ENCODE measurements around the gene ATXN10. TPM values are rescaled to one million over a fixed set of nuclear protein-coding genes. Genes with fewer than 3 reads are reported as not detected.
"Not testable (repeated sequence)": the region's sequence is repeated elsewhere in the genome, so short reads cannot be mapped to it uniquely, and the experiment has no call there.

Gene ATXN10
- total RNA-seq, 1 donor from 2014 or later = 106 TPM

DNA sequence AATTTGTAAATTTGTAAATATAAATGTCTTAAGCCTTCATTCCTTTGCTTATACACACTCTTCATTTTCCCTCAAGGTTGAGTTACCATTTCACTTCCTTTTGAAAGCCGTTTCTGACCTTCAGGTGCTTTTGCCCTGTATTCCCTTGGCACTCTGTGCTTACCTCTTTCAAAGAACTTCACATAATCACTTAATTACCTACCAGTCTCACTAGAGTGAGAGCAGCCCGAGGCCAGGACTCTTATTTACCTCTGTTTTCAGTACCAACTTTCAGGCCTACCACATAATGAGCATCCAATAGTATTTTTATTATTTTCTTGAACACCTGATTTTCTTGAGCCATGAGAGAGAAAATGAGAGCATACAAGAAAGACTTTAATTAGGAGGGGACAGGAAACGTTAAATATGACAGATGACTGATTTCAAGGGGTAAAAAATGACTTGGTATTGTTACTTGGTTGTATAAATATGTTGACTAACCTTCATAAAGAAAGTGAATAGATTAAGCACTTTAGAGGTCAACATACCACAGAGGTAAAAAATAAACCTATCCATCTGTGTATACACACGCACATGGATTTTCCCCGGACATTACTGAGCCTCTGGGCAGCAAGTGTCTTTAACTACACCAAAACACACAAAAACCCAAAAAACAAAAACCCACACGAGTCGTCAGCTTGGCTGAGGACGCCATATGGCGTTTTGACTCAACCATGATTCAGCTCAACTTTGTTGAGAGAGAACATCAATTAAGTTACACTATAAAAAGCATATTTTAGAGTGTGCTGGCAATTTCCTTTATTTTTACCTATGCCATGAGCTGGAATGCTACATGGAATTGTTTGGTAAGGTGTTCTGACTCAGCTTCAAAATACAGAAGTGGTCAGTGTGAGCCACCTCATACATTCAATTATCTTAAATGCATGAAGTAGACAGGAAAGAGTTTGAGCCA is 7.6 kb downstream of the ATXN10 start:
- no peaks in the 10 kb centered on the region for H3K9me3 ChIP-seq
- TF ChIP-seq, protein P1, sequence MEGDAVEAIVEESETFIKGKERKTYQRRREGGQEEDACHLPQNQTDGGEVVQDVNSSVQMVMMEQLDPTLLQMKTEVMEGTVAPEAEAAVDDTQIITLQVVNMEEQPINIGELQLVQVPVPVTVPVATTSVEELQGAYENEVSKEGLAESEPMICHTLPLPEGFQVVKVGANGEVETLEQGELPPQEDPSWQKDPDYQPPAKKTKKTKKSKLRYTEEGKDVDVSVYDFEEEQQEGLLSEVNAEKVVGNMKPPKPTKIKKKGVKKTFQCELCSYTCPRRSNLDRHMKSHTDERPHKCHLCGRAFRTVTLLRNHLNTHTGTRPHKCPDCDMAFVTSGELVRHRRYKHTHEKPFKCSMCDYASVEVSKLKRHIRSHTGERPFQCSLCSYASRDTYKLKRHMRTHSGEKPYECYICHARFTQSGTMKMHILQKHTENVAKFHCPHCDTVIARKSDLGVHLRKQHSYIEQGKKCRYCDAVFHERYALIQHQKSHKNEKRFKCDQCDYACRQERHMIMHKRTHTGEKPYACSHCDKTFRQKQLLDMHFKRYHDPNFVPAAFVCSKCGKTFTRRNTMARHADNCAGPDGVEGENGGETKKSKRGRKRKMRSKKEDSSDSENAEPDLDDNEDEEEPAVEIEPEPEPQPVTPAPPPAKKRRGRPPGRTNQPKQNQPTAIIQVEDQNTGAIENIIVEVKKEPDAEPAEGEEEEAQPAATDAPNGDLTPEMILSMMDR (IDR thresholded peaks at IDR 0.05) = no peak
- no peaks in the 10 kb centered on the region for H3K27me3 ChIP-seq (ENCODE audit: low read depth)
- H3K36me3 ChIP-seq = no peaks in the 10 kb centered on the region
- no peak overlapping the region for H3K4me3 ChIP-seq
- DNase-seq = no peak
- no peak for ATAC-seq
- H3K4me1 ChIP-seq = peaks cover 46% of the 10 kb centered on the region
- intact Hi-C loops (cut with DNase I) = no loop called here
- H3K27ac ChIP-seq = no peak overlapping the region

DNA sequence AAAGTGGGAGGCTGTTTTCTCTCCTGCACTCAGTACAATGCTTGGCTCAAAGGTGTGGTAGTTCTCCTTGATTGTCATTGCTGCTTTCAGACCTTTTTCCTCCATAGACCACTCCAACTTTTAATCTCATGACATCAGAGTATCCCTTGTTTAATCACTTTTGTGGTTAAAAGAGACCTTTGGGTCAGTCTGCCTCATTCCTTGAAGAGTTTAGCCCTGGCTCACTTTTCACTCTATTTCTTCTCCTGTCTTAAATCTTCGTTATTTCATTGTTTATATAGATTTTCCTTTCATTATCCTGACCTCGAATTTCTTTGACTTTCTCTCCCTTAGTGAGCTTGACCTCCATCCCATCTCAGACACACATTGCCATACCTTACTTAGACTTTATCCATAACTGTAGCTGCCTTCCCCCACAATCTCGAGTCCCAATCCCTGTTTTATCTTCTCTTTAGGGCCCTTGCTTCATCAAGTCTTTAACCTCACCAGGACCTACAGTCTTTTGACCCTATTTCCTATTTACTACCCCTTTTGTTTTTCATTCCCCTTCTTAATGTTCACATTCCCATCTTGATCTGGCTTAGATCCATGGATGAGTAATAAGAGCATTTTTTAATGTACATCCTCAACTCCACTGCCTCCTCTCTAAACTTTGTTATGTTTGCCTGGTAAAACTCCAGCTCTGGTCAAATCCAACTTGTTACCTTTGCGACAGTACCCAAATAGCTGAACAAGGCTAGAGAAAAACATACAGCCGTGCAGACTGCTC is 9.5 kb downstream of the ATXN10 start:
- ATAC-seq = no peak
- TF ChIP-seq, protein P1 (IDR thresholded peaks at IDR 0.05) = no peak
- DNase-seq = no peak
- Histone ChIP-seq H3K36me3 (no peaks in the 10 kb centered on the region), H3K4me1 (peaks cover 45% of the 10 kb centered on the region), H3K27me3 (ENCODE audit: low read depth) (no peaks in the 10 kb centered on the region), H3K27ac (no peak overlapping the region), H3K4me3 (no peak overlapping the region), H3K9me3 (no peaks in the 10 kb centered on the region)
- intact Hi-C loops (cut with DNase I) = no loop called here

DNA sequence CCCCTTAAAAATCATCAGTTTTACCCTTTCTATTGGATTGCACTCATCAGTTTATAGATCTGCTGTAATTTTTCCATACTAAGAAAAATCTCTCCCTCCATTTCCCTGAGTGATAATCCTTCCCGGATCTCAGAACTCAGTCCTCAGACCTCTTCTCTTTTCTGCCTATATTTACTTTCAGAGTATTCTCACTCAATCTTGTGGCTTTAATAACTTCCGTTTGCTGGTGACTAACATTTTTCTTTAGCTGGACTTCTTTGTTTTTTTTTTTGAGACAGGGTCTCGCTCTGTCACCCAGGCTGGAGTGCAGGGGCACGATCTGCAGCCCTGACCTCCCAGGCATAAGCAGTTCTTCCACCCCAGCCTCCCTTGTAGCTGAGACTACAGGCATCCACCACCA is 10.4 kb downstream of the ATXN10 start:
- no peaks in the 10 kb centered on the region for H3K36me3 ChIP-seq
- no peak overlapping the region for H3K4me3 ChIP-seq
- no peaks in the 10 kb centered on the region for H3K9me3 ChIP-seq
- DNase-seq (no peak), ATAC-seq (no peak)
- no peaks in the 10 kb centered on the region for H3K27me3 ChIP-seq (ENCODE audit: low read depth)
- TF ChIP-seq, protein P1 (IDR thresholded peaks at IDR 0.05) = no peak
- H3K4me1 ChIP-seq = peaks cover 55% of the 10 kb centered on the region
- no peak overlapping the region for H3K27ac ChIP-seq
- intact Hi-C loops (cut with DNase I) = no loop called here

DNA sequence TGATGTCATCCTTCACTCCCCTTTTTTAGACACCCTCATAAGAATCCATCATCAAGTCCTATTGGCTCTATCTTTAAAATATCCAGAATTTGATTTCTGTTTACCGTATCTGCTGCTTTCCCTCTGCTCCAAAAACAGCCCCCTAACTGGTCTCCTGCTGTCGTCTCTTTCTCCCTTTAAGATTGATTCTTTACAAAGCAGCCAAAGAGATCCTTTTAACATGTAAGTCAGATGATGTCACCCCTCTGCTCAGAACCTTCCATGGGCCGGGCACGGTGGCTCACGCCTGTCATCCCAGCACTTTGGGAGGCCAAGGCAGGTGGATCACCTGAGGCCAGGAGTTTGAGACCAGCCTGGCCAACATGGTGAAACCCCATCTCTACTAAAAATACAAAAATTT is 11.1 kb downstream of the ATXN10 start:
- H3K27ac ChIP-seq; H3K4me3 ChIP-seq; ATAC-seq; intact Hi-C loops (cut with DNase I); DNase-seq; H3K36me3 ChIP-seq; H3K9me3 ChIP-seq; H3K27me3 ChIP-seq (ENCODE audit: low read depth): not testable (repeated sequence)
- peaks cover 61% of the 10 kb centered on the region for H3K4me1 ChIP-seq

DNA sequence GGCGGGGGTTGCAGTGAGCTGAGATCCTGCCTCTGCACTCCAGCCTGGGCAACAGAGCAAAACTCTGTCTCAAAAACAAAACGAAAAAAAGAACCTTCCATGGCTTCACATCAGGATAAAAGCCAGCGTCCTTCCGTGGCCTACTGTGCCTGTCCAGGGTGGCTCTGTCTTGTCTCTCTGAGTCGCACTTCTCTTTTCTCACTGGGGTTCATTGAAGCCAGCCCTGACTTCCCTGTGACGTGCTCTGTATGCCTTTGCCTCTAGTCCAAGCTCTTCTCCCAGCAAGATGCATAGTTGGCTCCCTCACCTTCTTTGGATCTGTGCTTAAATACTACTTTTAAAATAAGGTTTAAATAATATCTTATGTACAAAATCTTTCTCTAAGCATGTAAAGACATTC is 11.6 kb downstream of the ATXN10 start:
- H3K4me1 ChIP-seq = peaks cover 66% of the 10 kb centered on the region

More for the DNA sequence above, 11.6 kb downstream of the ATXN10 start:
- no peak overlapping the region for H3K27ac ChIP-seq
- TF ChIP-seq, protein P1 (IDR thresholded peaks at IDR 0.05) = no peak
- no peak for DNase-seq
- no peaks in the 10 kb centered on the region for H3K36me3 ChIP-seq
- ATAC-seq = peak; percentile 52 to 55
- no peaks in the 10 kb centered on the region for H3K27me3 ChIP-seq (ENCODE audit: low read depth)
- H3K4me3 ChIP-seq = no peak overlapping the region
- no peaks in the 10 kb centered on the region for H3K9me3 ChIP-seq
- intact Hi-C loops (cut with DNase I) = no loop called here

Measured in lower lobe of right lung (tissue), 2 donors.